ENCODE results near the gene FAM50B. TPM values are rescaled to one million over a fixed set of nuclear protein-coding genes. Genes with fewer than 3 reads are reported as not detected.

The FAM50B gene
- total and polyA plus RNA-seq, 9 donors, result 8.1 to 23.0 (median 15.6) TPM

GRCh38 chr6:3848380-3848779 lies 793 bp upstream of the FAM50B start:
- TF ChIP-seq POLR2A (IDR thresholded peaks at IDR 0.05), result no peak
- TF ChIP-seq, protein P1, sequence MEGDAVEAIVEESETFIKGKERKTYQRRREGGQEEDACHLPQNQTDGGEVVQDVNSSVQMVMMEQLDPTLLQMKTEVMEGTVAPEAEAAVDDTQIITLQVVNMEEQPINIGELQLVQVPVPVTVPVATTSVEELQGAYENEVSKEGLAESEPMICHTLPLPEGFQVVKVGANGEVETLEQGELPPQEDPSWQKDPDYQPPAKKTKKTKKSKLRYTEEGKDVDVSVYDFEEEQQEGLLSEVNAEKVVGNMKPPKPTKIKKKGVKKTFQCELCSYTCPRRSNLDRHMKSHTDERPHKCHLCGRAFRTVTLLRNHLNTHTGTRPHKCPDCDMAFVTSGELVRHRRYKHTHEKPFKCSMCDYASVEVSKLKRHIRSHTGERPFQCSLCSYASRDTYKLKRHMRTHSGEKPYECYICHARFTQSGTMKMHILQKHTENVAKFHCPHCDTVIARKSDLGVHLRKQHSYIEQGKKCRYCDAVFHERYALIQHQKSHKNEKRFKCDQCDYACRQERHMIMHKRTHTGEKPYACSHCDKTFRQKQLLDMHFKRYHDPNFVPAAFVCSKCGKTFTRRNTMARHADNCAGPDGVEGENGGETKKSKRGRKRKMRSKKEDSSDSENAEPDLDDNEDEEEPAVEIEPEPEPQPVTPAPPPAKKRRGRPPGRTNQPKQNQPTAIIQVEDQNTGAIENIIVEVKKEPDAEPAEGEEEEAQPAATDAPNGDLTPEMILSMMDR (IDR thresholded peaks at IDR 0.05), result no peak
- no peak for TF ChIP-seq EP300 (IDR thresholded peaks at IDR 0.05)
- intact Hi-C loops (cut with DNase I), result loop anchor here in 2 of 4 donors (10.0 kb wide), 1 partner anchor 104 kb away; no protein-coding TSS in a partner anchor
- no peaks in the 10 kb centered on the region for H3K9me3 ChIP-seq
- DNase-seq, result no peak
- WGBS, 3 donors, result 78 to 89% (median 89%) methylated on average over 9 of the region's 9 CpGs
- peaks cover 8% of the 10 kb centered on the region for H3K4me1 ChIP-seq (ENCODE audit: insufficient read depth)
- H3K4me3 ChIP-seq, result peak overlapping the region; percentile 19
- no peaks in the 10 kb centered on the region for H3K27me3 ChIP-seq
- H3K27ac ChIP-seq, result no peak overlapping the region
- no peaks in the 10 kb centered on the region for H3K36me3 ChIP-seq

DNA sequence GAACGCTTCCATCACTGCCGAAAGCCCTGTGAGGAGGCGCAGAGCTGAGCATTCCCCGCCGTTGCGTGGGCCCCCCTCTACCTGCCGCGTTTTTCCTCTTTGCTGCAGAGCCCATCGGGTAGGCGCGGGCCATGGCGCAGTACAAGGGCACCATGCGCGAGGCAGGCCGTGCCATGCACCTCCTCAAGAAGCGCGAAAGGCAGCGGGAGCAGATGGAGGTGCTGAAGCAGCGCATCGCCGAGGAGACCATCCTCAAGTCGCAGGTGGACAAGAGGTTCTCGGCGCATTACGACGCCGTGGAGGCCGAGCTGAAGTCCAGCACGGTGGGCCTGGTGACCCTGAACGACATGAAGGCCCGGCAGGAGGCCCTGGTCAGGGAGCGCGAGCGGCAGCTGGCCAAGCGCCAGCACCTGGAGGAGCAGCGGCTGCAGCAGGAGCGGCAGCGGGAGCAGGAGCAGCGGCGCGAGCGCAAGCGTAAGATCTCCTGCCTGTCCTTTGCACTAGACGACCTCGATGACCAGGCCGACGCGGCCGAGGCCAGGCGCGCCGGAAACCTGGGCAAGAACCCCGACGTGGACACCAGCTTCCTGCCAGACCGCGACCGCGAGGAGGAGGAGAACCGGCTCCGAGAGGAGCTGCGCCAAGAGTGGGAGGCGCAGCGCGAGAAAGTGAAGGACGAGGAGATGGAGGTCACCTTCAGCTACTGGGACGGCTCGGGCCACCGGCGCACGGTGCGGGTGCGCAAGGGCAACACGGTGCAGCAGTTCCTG lies 693 bp downstream of the FAM50B start:
- H3K27me3 ChIP-seq, result no peaks in the 10 kb centered on the region
- no peaks in the 10 kb centered on the region for H3K9me3 ChIP-seq
- no peaks in the 10 kb centered on the region for H3K36me3 ChIP-seq
- peak overlapping the region in 1 of 2 donors; percentile 8 for H3K27ac ChIP-seq
- WGBS, 3 donors, result 54 to 67% (median 55%) methylated on average over 73 of the region's 73 CpGs
- peak; percentile 25 to 64 (median 49) for DNase-seq
- intact Hi-C loops (cut with DNase I), result loop anchor here in 3 of 4 donors (10.0 kb wide), 2 partner anchors 105 to 135 kb away; no protein-coding TSS in a partner anchor
- H3K4me1 ChIP-seq (ENCODE audit: insufficient read depth), result peaks cover 6% of the 10 kb centered on the region
- TF ChIP-seq, protein P1 (IDR thresholded peaks at IDR 0.05), result no peak
- no peak for TF ChIP-seq EP300 (IDR thresholded peaks at IDR 0.05)
- no peak for TF ChIP-seq POLR2A (IDR thresholded peaks at IDR 0.05)
- H3K4me3 ChIP-seq, result peak overlapping the region; percentile 49

DNA sequence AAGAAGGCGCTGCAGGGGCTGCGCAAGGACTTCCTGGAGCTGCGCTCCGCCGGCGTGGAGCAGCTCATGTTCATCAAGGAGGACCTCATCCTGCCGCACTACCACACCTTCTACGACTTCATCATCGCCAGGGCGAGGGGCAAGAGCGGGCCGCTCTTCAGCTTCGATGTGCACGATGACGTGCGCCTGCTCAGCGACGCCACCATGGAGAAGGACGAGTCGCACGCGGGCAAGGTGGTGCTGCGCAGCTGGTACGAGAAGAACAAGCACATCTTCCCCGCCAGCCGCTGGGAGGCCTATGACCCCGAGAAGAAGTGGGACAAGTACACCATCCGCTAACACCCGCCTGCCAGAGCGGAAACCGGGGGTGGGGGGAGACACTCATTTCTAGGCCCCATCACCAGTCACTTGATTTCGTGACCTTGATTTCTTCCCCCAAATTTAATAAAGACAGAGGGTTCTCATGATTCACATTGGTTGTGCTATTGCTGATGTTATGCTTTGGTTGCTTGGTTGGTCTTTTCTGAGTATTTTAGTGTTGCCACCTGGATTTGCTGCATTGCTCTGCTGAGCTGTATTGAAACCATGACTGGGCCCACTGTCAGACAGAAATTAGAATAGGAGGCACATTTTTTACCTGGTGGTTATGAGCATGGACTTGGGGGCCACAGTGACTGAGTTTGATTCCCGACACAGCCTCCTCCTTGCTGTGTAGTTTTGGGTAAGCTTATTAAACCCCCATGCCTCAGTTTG lies 1.5 kb downstream of the FAM50B start:
- DNase-seq, result peak in 3 of 5 donors; percentile 23 to 34 (median 29)
- 92 to 96% (median 95%) methylated on average over 33 of the region's 33 CpGs for WGBS, 3 donors
- peaks cover 6% of the 10 kb centered on the region for H3K4me1 ChIP-seq (ENCODE audit: insufficient read depth)
- H3K27me3 ChIP-seq, result no peaks in the 10 kb centered on the region
- peak overlapping the region; percentile 49 for H3K4me3 ChIP-seq
- no peaks in the 10 kb centered on the region for H3K36me3 ChIP-seq
- TF ChIP-seq EP300 (IDR thresholded peaks at IDR 0.05) (no peak), POLR2A (IDR thresholded peaks at IDR 0.05) (no peak)
- TF ChIP-seq, protein P1 (IDR thresholded peaks at IDR 0.05), result no peak
- H3K27ac ChIP-seq, result no peak overlapping the region
- intact Hi-C loops (cut with DNase I), result loop anchor here in 1 of 4 donors (10.0 kb wide), 1 partner anchor 134 kb away; no protein-coding TSS in a partner anchor
- H3K9me3 ChIP-seq, result no peaks in the 10 kb centered on the region

DNA sequence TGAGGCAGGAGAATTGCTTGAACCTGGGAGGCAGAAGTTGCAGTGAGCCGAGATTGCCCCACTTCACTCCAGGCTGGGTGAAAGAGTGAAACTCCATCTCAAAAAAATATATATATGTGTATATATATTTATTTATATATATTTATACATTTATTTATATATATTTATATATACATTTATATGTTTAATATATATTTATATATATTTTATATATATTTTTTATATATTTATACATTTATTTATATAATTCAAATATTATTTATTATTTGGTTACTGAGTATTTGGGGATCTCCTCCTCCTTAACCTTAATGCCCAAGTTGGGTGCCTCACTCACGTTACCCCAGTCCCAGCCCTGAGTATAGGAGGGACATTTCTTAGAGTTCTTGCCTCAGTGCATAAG lies 2.7 kb downstream of the FAM50B start:
- intact Hi-C loops (cut with DNase I), result loop anchor here in 1 of 4 donors (10.0 kb wide), 1 partner anchor 133 kb away; no protein-coding TSS in a partner anchor

More for the DNA sequence above, 2.7 kb downstream of the FAM50B start:
- H3K4me3 ChIP-seq, result no peak overlapping the region
- H3K4me1 ChIP-seq (ENCODE audit: insufficient read depth), result peaks cover 6% of the 10 kb centered on the region
- WGBS, 3 donors, result 87 to 96% (median 91%) methylated on average over 2 of the region's 2 CpGs
- no peak for DNase-seq
- H3K27me3 ChIP-seq, result no peaks in the 10 kb centered on the region
- H3K9me3 ChIP-seq, result no peaks in the 10 kb centered on the region
- no peaks in the 10 kb centered on the region for H3K36me3 ChIP-seq
- TF ChIP-seq, protein P1 (IDR thresholded peaks at IDR 0.05), result no peak
- TF ChIP-seq EP300 (IDR thresholded peaks at IDR 0.05) (no peak), POLR2A (IDR thresholded peaks at IDR 0.05) (no peak)
- H3K27ac ChIP-seq, result no peak overlapping the region
